Fibroblast of skin of right biceps (primary cell): ENCODE measurements around the gene ATG7.
"Not testable (repeated sequence)": the region's sequence is repeated elsewhere in the genome, so short reads cannot be mapped to it uniquely, and the experiment has no call there.

Experiments used
- DNase-seq: peaks from one replicate; pipeline ENCODE4 v3.0.0-alpha.2; 2013

ATG7 gene

DNA sequence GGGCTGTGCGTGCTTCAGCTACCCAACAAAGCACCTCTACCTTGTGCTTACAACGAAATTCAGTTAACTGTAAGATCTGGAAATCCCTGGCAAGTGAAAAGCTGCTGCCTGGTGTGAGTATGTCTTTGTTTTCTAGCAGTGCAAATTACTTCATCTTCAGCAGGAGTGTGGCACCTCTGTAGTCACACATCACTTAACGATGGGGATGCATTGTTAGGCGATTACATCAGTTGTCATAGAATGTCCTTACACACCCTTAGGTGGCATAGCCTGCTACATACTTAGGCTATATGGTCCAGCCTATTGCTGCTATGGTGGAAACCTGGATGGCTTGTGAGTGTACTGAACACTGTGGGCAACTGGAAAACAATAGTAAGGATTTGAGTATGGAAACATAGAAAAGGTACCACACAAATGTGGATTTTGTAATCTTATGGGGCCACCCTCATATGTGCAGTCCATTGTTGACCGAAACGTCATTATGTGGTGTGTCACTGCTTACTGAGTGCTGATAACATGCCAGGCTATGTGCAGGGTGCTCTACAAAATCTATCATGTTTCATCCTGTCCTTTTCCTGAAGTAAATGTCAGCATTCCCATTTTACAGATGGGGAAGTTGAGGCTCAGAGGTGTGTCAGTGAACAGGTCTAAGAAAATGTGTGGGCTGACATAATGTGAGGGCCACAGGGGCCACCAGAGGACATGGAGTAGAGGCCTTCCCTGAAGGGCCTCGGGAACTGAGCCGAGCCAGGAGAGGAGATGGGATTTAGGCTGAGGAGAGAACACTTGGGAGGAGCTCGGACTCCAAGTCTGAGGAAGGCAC lies 198.0 kb downstream of the ATG7 start:
- DNase-seq: no peak

DNA sequence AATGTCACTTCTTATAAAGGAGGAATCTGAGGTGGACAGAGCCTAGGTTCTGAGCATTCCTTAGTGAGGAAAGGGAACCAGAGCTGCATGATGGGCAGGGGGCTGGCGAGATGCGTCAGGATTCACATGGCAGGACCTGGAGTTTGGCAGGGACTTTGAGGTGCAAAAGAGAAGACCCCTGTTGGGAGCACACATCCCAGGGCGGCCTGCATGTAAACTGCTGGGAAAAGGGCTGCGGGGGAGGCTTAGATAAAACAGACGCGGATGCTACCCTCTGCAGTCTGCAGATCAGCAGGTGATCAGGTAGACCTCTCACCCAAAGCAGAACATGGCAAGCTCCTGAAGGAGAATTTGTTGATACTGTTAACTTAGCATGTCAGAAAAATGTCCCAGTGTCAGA lies 203.1 kb downstream of the ATG7 start:
- DNase-seq: no peak

DNA sequence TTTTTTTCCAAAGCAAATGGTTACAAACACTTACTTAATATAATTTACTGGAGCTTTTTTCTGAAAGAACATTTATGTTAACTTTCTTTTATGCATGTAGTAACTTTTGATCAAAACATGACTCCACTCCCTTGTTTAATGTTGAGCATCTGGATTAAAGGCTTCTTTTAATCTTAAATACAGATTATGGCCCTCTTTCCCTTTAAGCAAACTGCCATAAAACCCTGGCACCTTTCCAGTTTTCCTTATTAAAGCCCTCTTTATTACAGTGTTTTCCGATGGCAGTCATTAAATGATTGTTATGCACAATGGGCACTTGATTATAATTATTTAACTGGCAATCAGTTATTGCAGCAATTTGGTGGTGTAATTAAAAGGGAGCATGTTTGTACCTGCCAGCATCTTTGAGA lies 204.5 kb downstream of the ATG7 start:
- DNase-seq: no peak

DNA sequence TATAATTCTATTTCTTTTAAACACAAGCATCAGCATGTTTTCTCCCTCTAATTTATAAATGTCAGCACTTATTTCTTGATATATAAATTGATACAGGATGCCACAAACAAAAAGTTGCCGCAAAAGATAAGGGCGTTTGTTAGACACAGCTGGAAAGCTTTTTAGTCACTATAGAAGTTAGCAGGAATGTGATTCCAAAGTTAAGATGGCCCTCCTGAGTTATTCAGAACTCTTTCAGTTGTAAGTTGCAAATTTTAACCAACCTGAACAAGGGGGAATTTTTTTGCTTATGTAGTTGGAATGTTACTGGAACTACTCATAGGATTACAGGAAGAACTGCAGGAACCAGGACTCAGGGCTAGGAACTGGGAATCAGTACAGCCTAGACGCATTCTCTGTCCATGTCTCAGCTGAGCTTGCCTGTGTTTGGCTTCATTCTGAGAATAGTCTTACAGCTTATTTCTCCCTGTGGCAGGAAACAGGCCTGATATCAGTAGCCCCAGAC lies 205.3 kb downstream of the ATG7 start:
- DNase-seq: peak; percentile 97

DNA sequence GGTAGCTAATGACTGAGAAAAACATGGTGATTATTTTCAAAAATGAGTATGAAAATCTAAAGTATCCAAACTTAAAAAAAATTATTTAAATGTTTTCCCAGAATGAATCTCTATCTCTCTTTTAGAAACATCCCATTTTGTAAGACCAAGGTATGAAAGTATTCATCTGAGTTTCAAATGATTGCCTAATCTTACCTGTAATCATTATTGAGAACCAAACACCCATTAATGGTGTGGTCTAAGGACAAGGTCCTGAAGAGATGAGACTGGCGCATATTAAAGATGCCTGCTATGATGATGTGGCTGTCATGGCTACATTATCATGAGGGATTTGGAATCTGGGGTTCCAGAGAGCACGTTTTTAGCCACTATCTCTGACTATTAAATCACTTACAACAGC lies 206.0 kb downstream of the ATG7 start:
- no peak for DNase-seq

DNA sequence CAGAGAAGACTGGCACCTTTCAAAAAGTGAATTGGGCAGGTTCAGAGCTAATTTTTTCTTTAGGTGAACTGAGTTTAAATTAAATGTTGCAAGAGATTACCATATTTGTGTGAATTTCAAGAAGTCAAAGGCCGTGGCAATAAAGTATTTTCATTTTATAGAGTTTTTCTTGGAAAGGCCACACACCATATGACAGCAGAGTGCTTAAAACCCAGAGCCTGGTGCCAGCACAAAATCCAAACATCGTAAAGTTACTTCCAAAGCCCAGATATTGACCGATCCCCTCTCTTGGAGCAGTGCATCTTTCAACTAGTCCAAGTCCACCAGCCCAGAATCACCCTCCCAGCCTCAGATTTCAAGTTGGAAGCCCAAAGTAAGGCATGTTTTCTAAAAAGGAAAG lies 207.0 kb downstream of the ATG7 start:
- no peak for DNase-seq

DNA sequence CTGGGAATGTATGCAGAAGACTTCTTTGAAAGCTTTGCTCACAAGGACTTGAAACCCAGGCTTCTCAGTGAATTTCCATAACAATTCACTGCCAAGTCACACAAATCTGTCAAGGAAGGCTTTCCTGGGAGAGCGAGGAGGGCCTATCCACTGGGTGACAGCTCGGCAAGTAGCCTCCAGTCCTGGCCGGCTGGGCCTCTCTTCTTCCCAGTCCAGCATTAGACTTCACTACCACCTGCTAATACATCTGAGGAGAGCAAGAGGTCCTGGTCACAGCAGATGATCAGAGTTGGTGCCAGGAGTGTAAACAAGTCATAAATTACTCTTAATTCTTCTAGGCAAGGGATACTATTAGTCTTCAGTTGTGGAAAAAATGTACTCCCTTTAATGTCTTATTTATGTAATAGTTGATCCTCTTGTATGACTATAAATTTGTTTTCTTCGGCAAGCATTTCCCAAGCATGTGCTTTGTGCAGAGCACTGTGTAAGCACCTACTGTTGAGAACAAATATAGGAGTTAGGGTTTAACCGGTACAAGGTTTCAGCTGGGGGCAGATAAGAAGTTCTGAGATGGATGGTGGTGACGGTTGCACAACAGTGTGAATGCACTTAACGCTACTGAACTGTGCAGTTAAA lies 208.6 kb downstream of the ATG7 start:
- DNase-seq: no peak

GRCh38 chr3:11481556-11481955 lies 209.4 kb downstream of the ATG7 start:
- no peak for DNase-seq

DNA sequence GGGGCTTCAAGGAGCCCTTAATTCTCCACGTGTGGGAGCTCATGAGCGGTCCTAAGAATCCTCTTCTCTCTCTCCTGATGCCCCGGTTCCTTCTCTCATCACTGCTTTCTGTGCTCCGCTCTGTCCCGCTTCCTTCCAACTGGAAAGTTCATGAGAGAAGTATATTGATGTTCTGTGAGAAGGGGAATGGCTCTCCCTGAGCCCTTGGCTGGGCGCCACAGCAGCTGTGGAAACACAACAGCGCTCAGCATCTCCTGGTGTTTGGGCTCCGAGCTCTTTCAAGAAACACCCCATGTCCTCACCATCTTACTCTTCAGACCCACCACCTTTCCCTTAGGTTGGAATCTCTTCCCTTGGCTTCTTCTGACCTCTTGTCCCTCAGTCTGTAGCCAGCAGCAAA lies 209.8 kb downstream of the ATG7 start:
- no peak for DNase-seq

DNA sequence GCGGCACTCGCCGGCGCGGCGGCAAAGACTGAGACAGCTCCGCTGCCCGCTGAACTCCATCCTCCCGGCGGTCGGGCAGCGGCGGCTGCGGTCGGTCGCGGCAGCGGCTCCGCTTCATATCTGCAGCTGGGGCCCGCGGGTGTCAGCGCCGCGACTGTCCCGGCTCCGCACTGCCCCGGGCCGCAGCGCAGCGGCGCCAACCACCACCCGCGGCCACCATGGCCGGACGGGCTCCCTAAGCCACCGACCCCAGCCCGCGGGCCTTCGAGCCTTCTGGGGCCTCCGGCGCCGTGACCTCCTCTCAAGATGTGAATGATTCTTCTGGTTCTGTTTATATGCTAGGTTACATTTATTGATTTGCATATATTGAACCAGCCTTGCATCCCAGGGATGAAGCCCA lies 216.2 kb downstream of the ATG7 start:
- DNase-seq: not testable (repeated sequence)

GRCh38 chr3:11494131-11494916 lies 222.1 kb downstream of the ATG7 start:
- peak; percentile 30 for DNase-seq

GRCh38 chr3:11495948-11496557 lies 223.9 kb downstream of the ATG7 start:
- peak; percentile 16 for DNase-seq

DNA sequence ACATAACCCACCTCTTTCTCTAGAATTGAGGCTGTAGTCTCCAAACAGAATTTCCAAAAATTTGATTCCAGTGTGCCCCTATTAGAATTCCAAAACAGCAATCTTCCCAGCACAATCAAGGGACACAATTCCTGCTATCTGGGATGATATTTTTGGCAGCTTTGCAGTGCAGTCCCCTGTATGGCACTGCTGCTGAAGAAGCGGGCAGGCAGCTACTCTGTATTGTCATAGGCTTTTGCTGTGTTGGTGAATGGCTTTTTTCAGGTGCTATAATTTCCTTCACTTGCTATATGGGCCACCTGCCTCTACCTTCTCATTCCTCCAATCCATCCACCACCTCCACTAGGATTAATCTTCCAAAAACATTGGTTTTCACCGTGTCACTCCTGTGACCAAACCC lies 226.0 kb downstream of the ATG7 start:
- DNase-seq: no peak

GRCh38 chr3:11498646-11499045 lies 226.4 kb downstream of the ATG7 start:
- DNase-seq: peak; percentile 75

GRCh38 chr3:11499144-11499543 lies 226.9 kb downstream of the ATG7 start:
- DNase-seq: peak; percentile 97

GRCh38 chr3:11502413-11502812 lies 230.2 kb downstream of the ATG7 start:
- not testable (repeated sequence) for DNase-seq

- DNase-seq: no peak
Observed at GRCh38 chr3:11507719-11508118, 235.5 kb downstream of the ATG7 start.

- DNase-seq: no peak
Observed at GRCh38 chr3:11508346-11509172, 236.4 kb downstream of the ATG7 start.

DNA sequence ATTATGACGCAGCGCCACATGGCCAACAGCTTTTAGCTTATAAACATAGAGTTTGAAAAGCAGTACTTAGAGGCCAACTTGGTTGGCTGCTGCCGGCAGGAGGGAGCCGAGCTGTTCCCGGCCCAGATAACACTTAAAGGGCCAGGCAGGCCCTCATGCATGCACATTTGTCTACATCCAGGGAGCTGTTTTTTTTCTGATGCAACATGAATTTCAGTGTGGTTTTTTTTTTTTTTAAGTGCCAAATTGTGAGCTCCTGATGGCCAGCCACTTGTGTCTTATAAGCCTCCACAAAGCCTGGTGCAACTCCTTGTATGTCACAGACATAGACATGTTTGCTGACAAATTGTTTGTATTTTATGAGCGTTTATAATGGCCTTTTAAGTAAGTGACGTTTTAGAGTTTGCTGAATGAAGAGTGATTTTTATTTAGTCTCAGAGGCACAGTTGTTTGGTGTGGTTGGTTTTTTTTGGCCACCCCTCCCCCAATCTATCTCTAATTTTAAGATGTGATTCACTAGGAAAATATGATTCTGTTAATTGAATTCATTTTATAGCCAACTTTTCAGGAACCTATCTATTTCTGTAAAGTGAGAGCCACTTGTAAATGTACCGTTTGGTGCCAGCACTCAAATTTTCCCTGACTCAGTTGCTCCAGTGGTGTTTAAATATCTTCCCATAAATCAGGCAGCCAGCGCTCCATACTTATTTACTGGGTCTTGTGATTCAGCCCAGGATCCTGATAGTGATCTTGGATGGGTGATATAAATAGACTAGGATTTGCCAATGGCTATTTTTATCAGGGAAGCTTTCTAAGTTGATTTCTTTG lies 237.2 kb downstream of the ATG7 start:
- peak; percentile 94 for DNase-seq

- DNase-seq: no peak
Observed at GRCh38 chr3:11510001-11510340, 237.8 kb downstream of the ATG7 start.

DNA sequence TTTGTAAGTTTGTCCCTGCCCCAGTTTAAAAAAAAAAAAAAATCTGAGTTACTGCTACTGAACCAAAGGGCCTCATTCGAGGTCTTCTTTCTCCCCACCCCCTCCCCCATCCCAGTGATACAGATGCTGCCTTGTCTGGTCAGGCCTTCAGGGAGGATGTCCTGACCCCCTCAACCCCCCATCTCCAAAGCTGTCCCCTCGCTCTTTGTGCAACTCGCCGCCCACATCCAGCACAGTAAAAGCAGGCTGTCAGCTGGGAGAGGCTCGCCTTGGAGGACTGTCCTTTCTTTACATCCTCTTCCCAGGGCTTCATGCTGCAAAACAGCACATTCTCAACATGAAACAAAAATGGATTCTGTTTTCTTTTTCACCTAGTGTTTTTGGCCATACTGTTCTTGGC lies 238.2 kb downstream of the ATG7 start:
- DNase-seq: no peak
